ENCODE data around the gene CNTN1. TPM values are rescaled to one million over a fixed set of nuclear protein-coding genes. Genes with fewer than 3 reads are reported as not detected.

CNTN1 gene
- total RNA-seq, 5 donors from 2014 or later (not counting 1 experiment from before 2014, with no cell fraction given), result not detected

DNA sequence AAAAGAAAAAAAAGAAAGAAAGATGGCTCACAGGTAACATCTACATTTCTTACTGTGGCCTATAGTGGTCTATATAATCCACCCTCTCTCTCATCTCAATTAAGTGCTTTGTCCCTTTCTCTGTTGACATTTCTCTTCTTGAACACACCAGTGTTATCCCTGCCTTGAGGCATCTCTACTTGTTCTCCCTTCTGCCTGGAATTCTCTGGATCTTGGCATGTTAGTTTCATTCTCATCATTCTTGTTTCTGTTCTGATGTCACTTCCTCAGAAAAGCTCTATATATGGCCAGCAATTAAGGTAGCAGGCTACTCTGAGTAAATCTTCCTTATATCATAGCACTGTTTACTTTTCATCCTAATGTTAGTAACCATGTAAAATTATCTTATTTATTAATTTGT lies 340.1 kb downstream of the CNTN1 start:
- H3K27me3 ChIP-seq (replicated peaks in 1 of 2; ENCODE audit: control insufficient read depth in 2 of 2, extremely low read depth in 1 of 2, insufficient read depth in 2 of 2, low read length in 1 of 2), result no peaks in the 10 kb centered on the region
- CTCF ChIA-PET, result no interaction called here
- H3K27ac Mint-ChIP-seq, result no peak overlapping the region
- H3K4me3 ChIP-seq (ENCODE audit: control insufficient read depth in 1 of 2, extremely low read depth in 1 of 2, low read length in 1 of 2), result no peak overlapping the region
- no peak overlapping the region for H3K4me3 Mint-ChIP-seq
- peaks cover 0 to 6% (median 0%) of the 10 kb centered on the region in 3 donors for H3K9me3 Mint-ChIP-seq
- no peaks in the 10 kb centered on the region for H3K4me1 Mint-ChIP-seq
- H3K9me3 ChIP-seq, result no peaks in the 10 kb centered on the region
- DNase-seq, result no peak
- H3K36me3 Mint-ChIP-seq, result no peaks in the 10 kb centered on the region
- POLR2A ChIA-PET, result no interaction called here
- no peaks in the 10 kb centered on the region for H3K27me3 Mint-ChIP-seq
- H3K36me3 ChIP-seq (ENCODE audit: control insufficient read depth in 2 of 2, extremely low read depth in 1 of 2, insufficient read depth in 1 of 2, low read length in 1 of 2), result no peaks in the 10 kb centered on the region
- H3K4me1 ChIP-seq (ENCODE audit: control insufficient read depth in 1 of 2, extremely low read depth in 1 of 2, insufficient read depth in 2 of 2, low read length in 2 of 2), result no peaks in the 10 kb centered on the region
- no peak overlapping the region for H3K27ac ChIP-seq (ENCODE audit: low read length)
- no peak for ATAC-seq (replicated peaks in 1 of 4)

DNA sequence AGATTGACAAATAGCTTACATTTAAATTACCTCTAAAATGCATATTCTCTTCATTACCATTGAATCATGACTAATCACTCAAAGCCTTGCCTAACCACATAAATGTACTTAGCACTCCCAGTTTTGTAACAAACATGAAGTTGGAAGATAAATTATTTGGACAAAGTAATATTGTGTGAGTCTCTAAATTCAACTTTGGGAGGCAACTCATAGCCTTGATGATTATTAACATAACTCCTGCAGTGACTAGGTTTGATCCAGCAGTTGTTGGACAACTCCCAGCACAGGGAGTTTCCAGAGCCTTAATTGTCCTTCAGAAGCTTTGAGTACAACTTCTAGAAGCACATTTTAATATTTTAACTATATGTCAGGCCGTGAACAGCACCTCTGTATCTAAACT lies 342.4 kb downstream of the CNTN1 start:
- H3K36me3 ChIP-seq (ENCODE audit: control insufficient read depth in 2 of 2, extremely low read depth in 1 of 2, insufficient read depth in 1 of 2, low read length in 1 of 2), result no peaks in the 10 kb centered on the region
- peaks cover 0 to 6% (median 0%) of the 10 kb centered on the region in 3 donors for H3K9me3 Mint-ChIP-seq
- no peak overlapping the region for H3K27ac ChIP-seq (ENCODE audit: low read length)
- no peaks in the 10 kb centered on the region for H3K36me3 Mint-ChIP-seq
- ATAC-seq (replicated peaks in 1 of 4) (no peak), DNase-seq (no peak)
- no peak overlapping the region for H3K27ac Mint-ChIP-seq
- no peaks in the 10 kb centered on the region for H3K27me3 ChIP-seq (replicated peaks in 1 of 2; ENCODE audit: control insufficient read depth in 2 of 2, extremely low read depth in 1 of 2, insufficient read depth in 2 of 2, low read length in 1 of 2)
- no peaks in the 10 kb centered on the region for H3K27me3 Mint-ChIP-seq
- ChIA-PET POLR2A (no interaction called here), CTCF (no interaction called here)
- no peak overlapping the region for H3K4me3 ChIP-seq (ENCODE audit: control insufficient read depth in 1 of 2, extremely low read depth in 1 of 2, low read length in 1 of 2)
- no peaks in the 10 kb centered on the region for H3K4me1 ChIP-seq (ENCODE audit: control insufficient read depth in 1 of 2, extremely low read depth in 1 of 2, insufficient read depth in 2 of 2, low read length in 2 of 2)
- H3K4me1 Mint-ChIP-seq, result no peaks in the 10 kb centered on the region
- no peaks in the 10 kb centered on the region for H3K9me3 ChIP-seq
- no peak overlapping the region for H3K4me3 Mint-ChIP-seq
- WGBS (ENCODE audit: insufficient coverage), result 57% methylated on average over 1 of the region's 1 CpG

DNA sequence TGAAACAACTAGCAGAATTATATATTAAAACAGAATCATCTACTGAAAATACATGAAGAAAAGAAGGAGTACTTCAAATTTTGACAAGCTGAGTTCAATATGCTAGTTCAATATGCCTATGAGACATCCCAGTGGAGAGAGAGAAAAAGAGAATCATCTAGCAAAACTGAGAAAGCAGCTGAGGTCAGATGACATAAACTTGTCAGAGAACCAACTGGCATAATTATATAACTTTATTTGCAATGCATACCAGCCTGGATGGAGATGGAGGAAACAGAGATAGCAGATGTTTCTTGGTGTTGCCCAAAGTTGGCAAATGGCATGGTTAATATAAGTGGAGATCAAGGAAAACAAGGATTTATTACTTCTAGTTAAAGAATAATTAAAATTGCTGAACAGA lies 347.2 kb downstream of the CNTN1 start:
- no peaks in the 10 kb centered on the region for H3K27me3 ChIP-seq (replicated peaks in 1 of 2; ENCODE audit: control insufficient read depth in 2 of 2, extremely low read depth in 1 of 2, insufficient read depth in 2 of 2, low read length in 1 of 2)
- Mint-ChIP-seq H3K9me3 (peaks cover 0 to 10% (median 0%) of the 10 kb centered on the region in 3 donors), H3K4me3 (no peak overlapping the region), H3K4me1 (no peaks in the 10 kb centered on the region), H3K27me3 (no peaks in the 10 kb centered on the region), H3K36me3 (no peaks in the 10 kb centered on the region), H3K27ac (no peak overlapping the region)
- no peaks in the 10 kb centered on the region for H3K9me3 ChIP-seq
- ChIA-PET POLR2A (no interaction called here), CTCF (no interaction called here)
- H3K4me3 ChIP-seq (ENCODE audit: control insufficient read depth in 1 of 2, extremely low read depth in 1 of 2, low read length in 1 of 2), result no peak overlapping the region
- H3K27ac ChIP-seq (ENCODE audit: low read length), result no peak overlapping the region
- no peaks in the 10 kb centered on the region for H3K4me1 ChIP-seq (ENCODE audit: control insufficient read depth in 1 of 2, extremely low read depth in 1 of 2, insufficient read depth in 2 of 2, low read length in 2 of 2)
- DNase-seq, result no peak
- H3K36me3 ChIP-seq (ENCODE audit: control insufficient read depth in 2 of 2, extremely low read depth in 1 of 2, insufficient read depth in 1 of 2, low read length in 1 of 2), result no peaks in the 10 kb centered on the region
- no peak for ATAC-seq (replicated peaks in 1 of 4)

DNA sequence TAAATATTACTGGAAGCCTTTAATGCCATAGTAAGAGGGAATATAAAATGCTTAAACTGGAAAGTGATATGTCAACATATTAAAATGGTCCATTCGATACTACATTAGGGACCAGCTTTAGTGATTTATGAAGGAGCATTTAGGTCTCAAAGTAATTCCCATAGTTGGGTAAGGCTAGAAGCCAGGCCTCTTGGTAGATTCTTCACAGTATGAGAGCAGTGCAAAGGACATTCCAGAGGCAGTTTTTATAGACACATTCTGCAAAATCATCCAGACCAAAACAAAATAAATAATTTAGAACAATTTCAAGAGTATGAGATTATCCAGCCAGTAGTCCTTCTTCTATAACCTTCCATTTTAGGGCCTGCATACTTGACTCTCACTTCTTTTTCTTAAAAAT lies 353.3 kb downstream of the CNTN1 start:
- Histone ChIP-seq H3K4me1 (ENCODE audit: control insufficient read depth in 1 of 2, extremely low read depth in 1 of 2, insufficient read depth in 2 of 2, low read length in 2 of 2) (no peaks in the 10 kb centered on the region), H3K4me3 (ENCODE audit: control insufficient read depth in 1 of 2, extremely low read depth in 1 of 2, low read length in 1 of 2) (no peak overlapping the region), H3K27me3 (replicated peaks in 1 of 2; ENCODE audit: control insufficient read depth in 2 of 2, extremely low read depth in 1 of 2, insufficient read depth in 2 of 2, low read length in 1 of 2) (no peaks in the 10 kb centered on the region), H3K9me3 (no peaks in the 10 kb centered on the region), H3K27ac (ENCODE audit: low read length) (no peak overlapping the region), H3K36me3 (ENCODE audit: control insufficient read depth in 2 of 2, extremely low read depth in 1 of 2, insufficient read depth in 1 of 2, low read length in 1 of 2) (no peaks in the 10 kb centered on the region)
- Mint-ChIP-seq H3K9me3 (peaks cover 0 to 5% (median 0%) of the 10 kb centered on the region in 3 donors), H3K36me3 (no peaks in the 10 kb centered on the region), H3K4me3 (no peak overlapping the region), H3K4me1 (no peaks in the 10 kb centered on the region), H3K27me3 (no peaks in the 10 kb centered on the region), H3K27ac (no peak overlapping the region)
- DNase-seq (no peak), ATAC-seq (replicated peaks in 1 of 4) (no peak)
- POLR2A ChIA-PET, result no interaction called here
- CTCF ChIA-PET, result no interaction called here
- no CpG with 5 or more reads among the region's 1 CpG for WGBS (ENCODE audit: insufficient coverage)

DNA sequence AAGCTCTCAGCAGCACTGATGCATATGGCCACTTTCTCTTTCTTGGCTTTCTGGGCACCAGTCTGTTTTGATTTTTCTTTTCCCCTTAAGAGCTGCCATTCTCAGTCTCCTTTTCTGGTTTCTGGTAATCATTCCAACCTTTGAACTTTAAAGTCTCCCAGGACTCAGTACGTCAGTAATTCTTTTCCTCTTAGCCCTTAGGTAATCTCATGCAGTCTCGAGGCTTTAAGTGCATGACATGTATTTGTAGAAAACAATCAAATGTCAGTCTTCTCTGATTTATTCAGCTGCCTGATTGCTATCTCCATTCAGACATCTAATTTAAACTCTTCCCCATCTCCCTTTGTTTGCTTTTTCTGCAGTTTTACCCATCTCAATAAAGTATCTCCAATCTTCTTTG lies 356.8 kb downstream of the CNTN1 start:
- no peaks in the 10 kb centered on the region for H3K27me3 ChIP-seq (replicated peaks in 1 of 2; ENCODE audit: control insufficient read depth in 2 of 2, extremely low read depth in 1 of 2, insufficient read depth in 2 of 2, low read length in 1 of 2)
- ChIA-PET CTCF (no interaction called here), POLR2A (no interaction called here)
- no peaks in the 10 kb centered on the region for H3K36me3 ChIP-seq (ENCODE audit: control insufficient read depth in 2 of 2, extremely low read depth in 1 of 2, insufficient read depth in 1 of 2, low read length in 1 of 2)
- no peaks in the 10 kb centered on the region for H3K27me3 Mint-ChIP-seq
- no CpG with 5 or more reads among the region's 2 CpGs for WGBS (ENCODE audit: insufficient coverage)
- H3K4me1 ChIP-seq (ENCODE audit: control insufficient read depth in 1 of 2, extremely low read depth in 1 of 2, insufficient read depth in 2 of 2, low read length in 2 of 2), result no peaks in the 10 kb centered on the region
- no peak for ATAC-seq (replicated peaks in 1 of 4)
- no peak overlapping the region for H3K27ac ChIP-seq (ENCODE audit: low read length)
- no peak overlapping the region for H3K4me3 ChIP-seq (ENCODE audit: control insufficient read depth in 1 of 2, extremely low read depth in 1 of 2, low read length in 1 of 2)
- no peaks in the 10 kb centered on the region for H3K9me3 ChIP-seq
- no peak overlapping the region for H3K4me3 Mint-ChIP-seq
- H3K36me3 Mint-ChIP-seq, result no peaks in the 10 kb centered on the region
- no peak overlapping the region for H3K27ac Mint-ChIP-seq
- no peaks in the 10 kb centered on the region for H3K9me3 Mint-ChIP-seq
- DNase-seq, result no peak
- H3K4me1 Mint-ChIP-seq, result no peaks in the 10 kb centered on the region

DNA sequence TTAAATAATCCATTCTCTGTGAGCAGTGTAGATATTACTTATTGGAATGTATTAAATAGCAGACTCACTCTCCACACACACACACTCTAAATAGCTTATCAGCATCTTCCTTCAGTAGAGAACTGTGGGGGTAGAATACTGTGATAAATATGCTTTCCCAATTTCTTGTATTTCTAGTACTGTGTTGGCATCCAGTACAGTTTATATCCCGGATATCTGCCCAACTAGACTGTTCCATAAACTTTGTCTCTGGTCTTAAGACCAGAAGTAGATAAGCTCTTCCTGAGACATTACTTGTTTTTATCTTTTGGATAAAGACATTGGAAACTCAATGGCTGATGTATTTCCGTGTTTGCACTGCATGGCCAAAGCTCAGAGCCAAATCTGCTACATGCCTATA lies 359.7 kb downstream of the CNTN1 start:
- Mint-ChIP-seq H3K27ac (no peak overlapping the region), H3K4me1 (no peaks in the 10 kb centered on the region), H3K4me3 (no peak overlapping the region), H3K36me3 (no peaks in the 10 kb centered on the region), H3K9me3 (no peaks in the 10 kb centered on the region), H3K27me3 (no peaks in the 10 kb centered on the region)
- no peaks in the 10 kb centered on the region for H3K27me3 ChIP-seq (replicated peaks in 1 of 2; ENCODE audit: control insufficient read depth in 2 of 2, extremely low read depth in 1 of 2, insufficient read depth in 2 of 2, low read length in 1 of 2)
- no peaks in the 10 kb centered on the region for H3K4me1 ChIP-seq (ENCODE audit: control insufficient read depth in 1 of 2, extremely low read depth in 1 of 2, insufficient read depth in 2 of 2, low read length in 2 of 2)
- DNase-seq (no peak), ATAC-seq (replicated peaks in 1 of 4) (no peak)
- ChIA-PET CTCF (no interaction called here), POLR2A (no interaction called here)
- H3K4me3 ChIP-seq (ENCODE audit: control insufficient read depth in 1 of 2, extremely low read depth in 1 of 2, low read length in 1 of 2), result no peak overlapping the region
- no CpG with 5 or more reads among the region's 2 CpGs for WGBS (ENCODE audit: insufficient coverage)
- no peaks in the 10 kb centered on the region for H3K36me3 ChIP-seq (ENCODE audit: control insufficient read depth in 2 of 2, extremely low read depth in 1 of 2, insufficient read depth in 1 of 2, low read length in 1 of 2)
- H3K9me3 ChIP-seq, result no peaks in the 10 kb centered on the region
- no peak overlapping the region for H3K27ac ChIP-seq (ENCODE audit: low read length)

DNA sequence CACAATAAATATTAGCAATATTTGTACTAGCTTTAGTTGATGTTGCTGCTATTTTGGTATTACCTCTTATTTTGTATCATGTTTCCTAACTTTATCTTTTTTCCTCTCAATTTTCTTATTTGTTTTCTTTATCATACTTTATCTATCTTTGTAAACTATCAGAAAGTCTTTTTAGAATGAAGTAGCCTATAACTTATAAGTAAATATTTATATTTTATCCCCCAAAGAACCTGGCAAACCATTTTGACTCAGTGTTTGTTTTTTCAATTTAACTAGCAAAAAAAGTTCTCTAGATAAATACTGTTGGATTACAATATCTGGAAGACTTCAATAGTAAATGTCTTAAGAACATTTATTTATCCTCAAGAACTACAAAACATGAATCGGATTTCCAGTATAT lies 360.2 kb downstream of the CNTN1 start:
- Mint-ChIP-seq H3K27ac (no peak overlapping the region), H3K4me3 (no peak overlapping the region), H3K36me3 (no peaks in the 10 kb centered on the region), H3K27me3 (no peaks in the 10 kb centered on the region), H3K9me3 (peaks cover 0 to 2% (median 0%) of the 10 kb centered on the region in 3 donors), H3K4me1 (no peaks in the 10 kb centered on the region)
- ATAC-seq (replicated peaks in 1 of 4), result no peak
- H3K36me3 ChIP-seq (ENCODE audit: control insufficient read depth in 2 of 2, extremely low read depth in 1 of 2, insufficient read depth in 1 of 2, low read length in 1 of 2), result no peaks in the 10 kb centered on the region
- no peak for DNase-seq
- no peaks in the 10 kb centered on the region for H3K9me3 ChIP-seq
- H3K27me3 ChIP-seq (replicated peaks in 1 of 2; ENCODE audit: control insufficient read depth in 2 of 2, extremely low read depth in 1 of 2, insufficient read depth in 2 of 2, low read length in 1 of 2), result no peaks in the 10 kb centered on the region
- CTCF ChIA-PET, result no interaction called here
- no peaks in the 10 kb centered on the region for H3K4me1 ChIP-seq (ENCODE audit: control insufficient read depth in 1 of 2, extremely low read depth in 1 of 2, insufficient read depth in 2 of 2, low read length in 2 of 2)
- POLR2A ChIA-PET, result no interaction called here
- H3K4me3 ChIP-seq (ENCODE audit: control insufficient read depth in 1 of 2, extremely low read depth in 1 of 2, low read length in 1 of 2), result no peak overlapping the region
- no CpG with 5 or more reads among the region's 1 CpG for WGBS (ENCODE audit: insufficient coverage)
- no peak overlapping the region for H3K27ac ChIP-seq (ENCODE audit: low read length)

All from T-cell (primary cell).